ENCODE results near the gene CACNB4.
A peak's percentile ranks its signal among the peaks of the same experiment; 100 is the strongest.

Gene CACNB4

GRCh38 chr2:151975460-151976414 lies 123.1 kb downstream of the CACNB4 start:
- no peaks in the 10 kb centered on the region for H3K4me1 ChIP-seq
- no peak overlapping the region for H3K27ac ChIP-seq
- H2AFZ ChIP-seq = no peak overlapping the region
- H3K79me2 ChIP-seq = no peaks in the 10 kb centered on the region
- no peaks in the 10 kb centered on the region for H3K9me3 ChIP-seq (ENCODE audit: control insufficient read depth, low read length)
- no peaks in the 10 kb centered on the region for H3K36me3 ChIP-seq (ENCODE audit: control insufficient read depth, insufficient read depth, low read length)
- H3K9ac ChIP-seq = no peak overlapping the region
- no peak for TF ChIP-seq CTCF (IDR thresholded peaks at IDR 0.05)
- H3K4me2 ChIP-seq (ENCODE audit: low read length) = no peak overlapping the region
- H3K27me3 ChIP-seq (ENCODE audit: control insufficient read depth, insufficient read depth, low read length) = no peaks in the 10 kb centered on the region
- H3K4me3 ChIP-seq (ENCODE audit: low read depth, low read length) = no peak overlapping the region

GRCh38 chr2:151974988-151975387 lies 123.9 kb downstream of the CACNB4 start:
- no peak overlapping the region for H3K9ac ChIP-seq
- no peak overlapping the region for H3K4me3 ChIP-seq (ENCODE audit: low read depth, low read length)
- H3K27me3 ChIP-seq (ENCODE audit: control insufficient read depth, insufficient read depth, low read length) = no peaks in the 10 kb centered on the region
- no peaks in the 10 kb centered on the region for H3K36me3 ChIP-seq (ENCODE audit: control insufficient read depth, insufficient read depth, low read length)
- H3K79me2 ChIP-seq = no peaks in the 10 kb centered on the region
- no peak for TF ChIP-seq CTCF (IDR thresholded peaks at IDR 0.05)
- no peaks in the 10 kb centered on the region for H3K9me3 ChIP-seq (ENCODE audit: control insufficient read depth, low read length)
- no peak overlapping the region for H3K4me2 ChIP-seq (ENCODE audit: low read length)
- no peak overlapping the region for H2AFZ ChIP-seq
- H3K4me1 ChIP-seq = no peaks in the 10 kb centered on the region
- no peak overlapping the region for H3K27ac ChIP-seq

GRCh38 chr2:151973901-151974199 lies 125.0 kb downstream of the CACNB4 start:
- no peak overlapping the region for H3K4me3 ChIP-seq (ENCODE audit: low read depth, low read length)
- no peaks in the 10 kb centered on the region for H3K36me3 ChIP-seq (ENCODE audit: control insufficient read depth, insufficient read depth, low read length)
- H3K27me3 ChIP-seq (ENCODE audit: control insufficient read depth, insufficient read depth, low read length) = no peaks in the 10 kb centered on the region
- H3K4me1 ChIP-seq = no peaks in the 10 kb centered on the region
- H3K4me2 ChIP-seq (ENCODE audit: low read length) = no peak overlapping the region
- H3K9me3 ChIP-seq (ENCODE audit: control insufficient read depth, low read length) = no peaks in the 10 kb centered on the region
- no peaks in the 10 kb centered on the region for H3K79me2 ChIP-seq
- H3K9ac ChIP-seq = no peak overlapping the region
- H3K27ac ChIP-seq = no peak overlapping the region
- TF ChIP-seq CTCF (IDR thresholded peaks at IDR 0.05) = no peak
- peak overlapping the region; percentile 20 for H2AFZ ChIP-seq

GRCh38 chr2:151973013-151973900 lies 125.6 kb downstream of the CACNB4 start:
- Histone ChIP-seq H3K9me3 (ENCODE audit: control insufficient read depth, low read length) (no peaks in the 10 kb centered on the region), H3K4me2 (ENCODE audit: low read length) (no peak overlapping the region), H3K36me3 (ENCODE audit: control insufficient read depth, insufficient read depth, low read length) (no peaks in the 10 kb centered on the region), H3K4me1 (no peaks in the 10 kb centered on the region), H3K27me3 (ENCODE audit: control insufficient read depth, insufficient read depth, low read length) (no peaks in the 10 kb centered on the region), H2AFZ (peak overlapping the region; percentile 20), H3K9ac (no peak overlapping the region), H3K79me2 (no peaks in the 10 kb centered on the region), H3K4me3 (ENCODE audit: low read depth, low read length) (no peak overlapping the region), H3K27ac (no peak overlapping the region)
- no peak for TF ChIP-seq CTCF (IDR thresholded peaks at IDR 0.05)

All from parathyroid adenoma (tissue), 2 donors.